NCI-H146 treated with DMSO at 0.1 percent for 48 hours (cell line): ENCODE measurements around the gene MSL2.
"Not testable (repeated sequence)": the region's sequence is repeated elsewhere in the genome, so short reads cannot be mapped to it uniquely, and the experiment has no call there.

Experiments used
- DNase-seq: peaks from one replicate; lab custom pipeline; 2025; ENCODE audit not compliant: unreplicated experiment; lab: John Stamatoyannopoulos, UW

The MSL2 gene

GRCh38 chr3:136144397-136144796, 51.7 kb downstream of the MSL2 start:
- not testable (repeated sequence) for DNase-seq

GRCh38 chr3:136142592-136142991, 53.5 kb downstream of the MSL2 start:
- DNase-seq: peak; percentile 89

DNA sequence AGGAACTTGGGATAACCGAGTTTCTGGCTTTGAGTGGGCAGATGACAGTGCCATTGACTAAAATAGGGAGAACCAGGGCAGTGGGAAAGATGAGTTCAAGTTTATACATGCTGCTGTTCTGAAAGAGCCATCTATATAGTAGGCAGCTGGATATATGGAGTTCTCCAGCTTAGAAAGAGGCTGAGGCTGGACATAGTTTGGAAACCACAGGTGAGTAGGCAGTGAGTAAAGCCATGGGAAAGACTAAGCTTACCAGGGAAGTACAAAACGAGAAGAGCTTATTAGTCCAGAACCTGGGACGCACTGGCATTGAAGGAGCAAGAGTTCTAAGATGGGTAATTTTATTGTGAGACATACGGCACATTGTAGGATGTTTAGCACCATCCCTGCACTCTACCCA, 54.2 kb downstream of the MSL2 start:
- no peak for DNase-seq

DNA sequence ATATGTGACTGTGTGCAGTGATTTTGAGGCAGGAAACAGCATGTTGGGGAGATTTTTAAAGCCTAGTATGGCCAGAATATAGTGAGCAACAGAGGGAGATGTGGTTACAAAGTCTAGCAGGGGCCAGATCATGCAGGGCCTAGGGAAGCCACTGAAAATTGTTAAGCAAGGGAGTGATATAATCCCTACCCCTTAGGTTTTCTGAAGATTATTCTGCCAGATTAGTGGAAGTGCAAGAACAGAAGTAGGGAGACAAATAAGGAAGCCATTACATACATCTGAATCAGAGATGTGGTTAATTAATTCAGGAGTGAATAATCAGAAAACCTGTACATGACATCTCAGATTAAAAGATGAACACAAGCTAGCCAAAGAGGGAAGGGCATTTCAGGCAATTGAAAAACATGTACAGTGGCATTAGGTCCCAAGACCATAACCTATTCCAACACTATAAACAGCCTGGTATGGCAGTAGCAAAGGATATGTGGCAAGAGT, 54.8 kb downstream of the MSL2 start:
- no peak for DNase-seq

DNA sequence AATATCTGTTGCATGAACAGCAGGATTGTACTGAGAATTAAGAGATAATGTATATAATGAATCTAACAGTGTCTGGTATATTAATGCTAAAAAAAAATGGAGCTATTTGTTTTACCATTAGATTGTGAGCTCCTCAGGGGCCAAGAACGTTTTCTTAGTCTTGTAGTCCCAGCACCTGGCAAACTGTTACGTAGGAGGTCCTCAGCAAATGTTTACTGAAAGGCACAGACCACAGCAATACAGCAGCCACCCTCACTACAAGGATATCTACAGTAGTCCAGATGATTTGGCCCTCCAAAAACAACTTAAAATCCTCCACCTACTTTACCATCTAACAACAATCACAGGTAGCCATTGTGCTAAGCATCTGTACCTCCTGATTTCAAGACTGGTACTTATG, 59.7 kb downstream of the MSL2 start:
- no peak for DNase-seq

DNA sequence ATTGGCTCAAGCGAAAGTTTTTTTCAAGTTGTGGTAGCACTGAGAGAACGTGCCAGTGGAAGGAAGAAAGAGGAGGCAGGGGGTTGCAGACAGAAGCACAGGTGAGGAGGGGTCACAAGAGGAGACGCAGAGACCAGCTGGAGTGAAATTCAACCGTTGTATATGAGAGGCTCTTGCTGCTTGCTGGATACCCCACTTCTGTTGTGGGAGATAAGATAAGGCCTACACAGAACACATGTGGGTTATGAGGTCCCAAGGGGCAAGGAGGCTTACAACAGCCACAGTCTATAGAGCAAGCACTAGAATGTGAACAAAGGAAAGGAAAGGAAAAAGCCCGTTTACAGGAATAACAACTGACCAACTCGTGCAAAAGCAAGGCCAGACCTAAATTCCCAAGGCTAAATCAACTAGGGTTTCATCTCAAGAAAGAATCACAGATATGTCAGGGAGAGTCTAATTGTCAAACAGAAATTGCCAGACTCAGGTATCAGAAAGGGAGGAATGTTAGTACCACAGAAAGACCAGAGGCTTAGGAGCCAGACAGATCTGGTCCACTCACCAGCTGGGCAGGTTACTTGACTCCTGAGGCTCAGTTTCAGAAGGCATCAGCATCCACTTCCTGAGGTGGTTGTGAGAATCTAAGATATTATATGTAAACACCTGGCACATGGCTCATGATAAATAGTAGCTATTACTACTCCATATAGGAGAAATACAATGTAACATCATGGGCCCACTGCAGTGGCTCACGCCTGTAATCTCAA, 60.9 kb downstream of the MSL2 start:
- peak; percentile 82 for DNase-seq

- no peak for DNase-seq
Measured at GRCh38 chr3:136134091-136134490, 62.0 kb downstream of the MSL2 start.

- DNase-seq: not testable (repeated sequence)
Measured at GRCh38 chr3:136131647-136132046, 64.5 kb downstream of the MSL2 start.

GRCh38 chr3:136122006-136122405, 74.1 kb downstream of the MSL2 start:
- no peak for DNase-seq

DNA sequence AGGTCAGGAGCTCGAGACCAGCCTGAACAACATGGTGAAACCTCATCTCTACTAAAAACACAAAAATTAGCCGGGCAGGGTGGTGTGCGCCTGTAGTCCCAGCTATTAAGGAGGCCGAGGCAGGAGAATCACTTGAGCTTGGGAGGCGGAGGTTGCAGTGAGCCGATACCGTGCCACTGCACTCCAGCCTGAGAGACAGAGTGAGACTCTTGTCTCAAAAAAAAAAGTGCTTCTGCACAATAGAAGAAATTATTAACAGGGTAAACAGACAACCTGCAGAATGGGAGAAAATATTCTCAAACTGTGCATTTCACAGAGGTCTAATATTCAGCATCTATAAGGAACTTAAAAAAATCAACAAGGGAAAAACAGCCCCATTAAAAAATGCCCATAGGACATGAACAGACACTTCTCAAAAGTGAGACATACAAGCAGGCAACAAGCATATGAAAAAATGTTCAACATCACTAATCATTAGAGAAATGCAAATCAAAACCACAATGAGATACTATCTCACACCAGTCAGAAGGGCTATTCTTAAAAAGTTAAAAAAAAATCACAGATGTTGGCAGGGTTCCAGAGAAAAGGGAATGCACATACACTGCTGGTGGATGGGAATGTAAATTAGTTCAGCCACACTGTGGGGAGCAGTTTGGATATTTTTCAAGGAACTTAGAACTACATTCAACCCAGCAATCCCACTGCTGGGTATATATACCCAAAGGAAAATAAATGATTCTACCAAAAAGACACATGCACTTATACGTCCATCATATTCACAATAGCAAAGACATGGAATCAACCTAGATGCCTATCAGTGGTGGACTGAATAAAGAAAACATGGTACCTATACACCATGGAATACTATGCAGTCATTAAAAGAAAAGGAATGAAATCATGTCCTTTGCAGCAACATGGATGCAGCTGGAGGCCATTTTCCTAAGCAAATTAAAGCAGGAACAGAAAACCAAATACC, 75.5 kb downstream of the MSL2 start:
- DNase-seq: no peak

DNA sequence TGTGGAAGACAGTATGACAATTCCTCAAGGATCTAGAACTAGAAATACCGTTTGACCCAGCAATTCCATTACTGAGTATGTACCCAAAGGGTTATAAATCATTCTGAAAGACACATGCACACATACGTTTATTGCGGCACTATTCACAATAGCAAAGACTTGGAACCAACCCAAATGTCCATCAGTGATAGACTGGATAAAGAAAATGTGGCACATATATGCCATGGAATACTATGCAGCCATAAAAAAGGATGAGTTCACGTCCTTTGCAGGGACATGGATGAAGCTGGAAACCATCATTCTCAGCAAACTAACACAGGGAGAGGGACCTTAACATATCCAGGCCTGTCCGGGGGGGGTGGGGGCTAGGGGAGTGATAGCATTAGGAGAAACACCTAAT, 76.4 kb downstream of the MSL2 start:
- not testable (repeated sequence) for DNase-seq

DNA sequence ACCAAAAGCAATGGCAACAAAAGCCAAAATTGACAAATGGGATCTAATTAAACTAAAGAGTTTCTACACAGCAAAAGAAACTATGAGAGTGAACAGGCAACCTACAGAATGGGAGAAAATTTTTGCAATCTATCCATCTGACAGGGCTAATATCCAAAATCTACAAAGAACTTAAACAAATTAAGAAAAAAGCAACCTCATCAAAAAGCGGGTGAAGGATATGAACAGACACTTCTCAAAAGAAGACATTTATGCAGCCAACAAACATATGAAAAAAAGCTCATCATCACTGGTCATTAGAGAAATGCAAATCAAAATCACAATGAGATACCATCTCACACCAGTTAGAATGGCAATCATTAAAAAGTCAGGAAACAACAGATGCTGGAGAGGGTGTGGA, 76.8 kb downstream of the MSL2 start:
- DNase-seq: not testable (repeated sequence)

DNA sequence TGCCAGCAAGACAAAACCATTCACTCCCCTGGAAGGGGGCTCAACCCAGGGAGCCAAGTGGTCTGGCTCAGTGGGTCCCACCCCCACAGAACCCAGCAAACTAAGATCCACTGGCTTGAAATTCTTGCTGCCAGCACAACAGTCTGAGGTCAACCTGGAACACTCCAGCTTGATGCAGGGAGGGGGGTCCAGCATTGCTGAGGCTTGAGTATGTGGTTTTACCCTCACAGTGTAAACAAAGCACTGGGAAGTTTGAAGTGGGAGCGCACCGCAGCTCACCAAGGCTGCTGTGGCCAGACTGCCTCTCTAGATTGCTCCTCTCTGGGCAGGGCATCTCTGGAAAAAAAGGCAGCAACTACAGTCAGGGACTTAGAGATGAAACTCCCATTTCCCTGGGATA, 81.7 kb downstream of the MSL2 start:
- DNase-seq: no peak

DNA sequence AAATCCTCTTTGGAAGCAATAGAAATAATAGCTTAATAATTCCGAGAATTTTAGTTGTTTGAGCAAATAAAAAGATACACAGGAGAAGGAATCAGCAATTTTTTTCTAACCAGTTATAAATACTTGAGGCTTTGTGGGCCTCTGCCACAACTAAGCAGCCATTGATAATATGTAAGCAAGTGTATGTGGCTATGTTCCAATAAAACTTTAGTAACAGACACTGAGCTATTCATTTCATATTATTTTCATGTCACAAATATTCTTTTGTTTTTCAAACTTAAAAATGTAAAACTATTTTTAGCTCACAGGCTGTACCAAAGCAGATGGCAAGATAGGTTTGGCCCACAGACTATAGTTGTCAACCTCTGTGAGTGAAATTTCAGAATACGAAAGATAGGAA, 85.7 kb downstream of the MSL2 start:
- no peak for DNase-seq

DNA sequence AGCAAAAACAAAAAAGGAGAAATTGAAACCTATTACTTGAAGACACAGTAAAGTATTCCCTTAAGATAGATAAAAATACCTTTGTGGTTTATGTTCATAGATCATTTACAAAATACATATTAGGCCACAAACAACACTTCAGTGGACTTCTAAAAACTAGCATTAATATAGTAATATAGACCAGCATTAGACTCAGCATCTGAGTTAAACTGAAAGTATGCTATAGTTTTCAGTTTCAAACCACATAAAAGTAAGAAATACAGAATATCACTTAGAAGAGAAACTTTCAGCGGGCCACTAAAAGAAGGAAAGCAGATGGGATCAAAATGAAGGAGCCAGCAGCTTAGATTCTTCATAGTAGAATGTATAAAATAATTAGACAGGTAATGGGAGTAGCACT, 86.6 kb downstream of the MSL2 start:
- no peak for DNase-seq

DNA sequence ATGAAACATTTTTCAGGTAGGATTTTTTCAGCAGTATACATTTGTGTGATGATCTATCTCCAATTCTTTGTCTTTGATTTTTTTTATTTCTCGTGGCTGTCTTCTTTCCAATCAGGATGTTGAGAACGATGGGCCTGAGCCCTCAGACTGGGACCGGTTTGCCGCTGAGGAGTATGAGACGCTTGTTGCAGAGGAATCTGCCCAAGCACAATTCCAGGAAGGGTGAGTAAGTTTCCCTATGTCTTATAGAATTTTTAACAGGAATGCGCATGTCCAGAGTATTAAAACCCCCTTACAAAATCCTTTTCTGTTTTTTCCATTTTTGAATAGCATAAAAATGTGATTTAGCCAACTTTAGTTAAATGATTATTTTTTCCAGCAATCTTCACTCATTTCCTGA, 90.0 kb downstream of the MSL2 start:
- DNase-seq: no peak

DNA sequence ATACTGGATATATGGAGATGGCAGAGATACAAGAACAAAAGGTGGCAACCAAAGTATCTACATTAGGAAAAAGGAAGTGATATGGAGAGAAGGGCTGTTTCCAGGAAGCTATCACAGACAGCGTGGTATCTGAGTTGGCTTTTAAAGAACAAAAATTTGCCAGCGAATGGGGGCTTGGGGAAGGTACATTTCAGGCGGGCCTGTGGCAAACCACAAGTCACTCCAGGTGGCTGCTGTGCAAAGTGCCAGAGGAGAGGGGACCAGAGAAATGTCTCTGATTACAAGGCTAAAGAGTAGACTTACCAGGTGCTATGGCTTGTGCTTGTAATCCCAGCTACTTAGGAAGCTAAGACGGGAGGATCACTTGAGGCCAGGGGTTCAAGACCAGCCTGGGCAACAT, 91.1 kb downstream of the MSL2 start:
- DNase-seq: no peak
